Activated naive CD4-positive, alpha-beta T cell treated with anti-CD3 and anti-CD28 coated beads, Interleukin-2, amount 50 U/mL, for 16 hours (primary cell): Measurements from ENCODE around the gene ACADS.

Source experiments
- DNase-seq: peaks from one replicate; pipeline ENCODE4 v3.0.0-alpha.2; 2020

ACADS gene

DNA sequence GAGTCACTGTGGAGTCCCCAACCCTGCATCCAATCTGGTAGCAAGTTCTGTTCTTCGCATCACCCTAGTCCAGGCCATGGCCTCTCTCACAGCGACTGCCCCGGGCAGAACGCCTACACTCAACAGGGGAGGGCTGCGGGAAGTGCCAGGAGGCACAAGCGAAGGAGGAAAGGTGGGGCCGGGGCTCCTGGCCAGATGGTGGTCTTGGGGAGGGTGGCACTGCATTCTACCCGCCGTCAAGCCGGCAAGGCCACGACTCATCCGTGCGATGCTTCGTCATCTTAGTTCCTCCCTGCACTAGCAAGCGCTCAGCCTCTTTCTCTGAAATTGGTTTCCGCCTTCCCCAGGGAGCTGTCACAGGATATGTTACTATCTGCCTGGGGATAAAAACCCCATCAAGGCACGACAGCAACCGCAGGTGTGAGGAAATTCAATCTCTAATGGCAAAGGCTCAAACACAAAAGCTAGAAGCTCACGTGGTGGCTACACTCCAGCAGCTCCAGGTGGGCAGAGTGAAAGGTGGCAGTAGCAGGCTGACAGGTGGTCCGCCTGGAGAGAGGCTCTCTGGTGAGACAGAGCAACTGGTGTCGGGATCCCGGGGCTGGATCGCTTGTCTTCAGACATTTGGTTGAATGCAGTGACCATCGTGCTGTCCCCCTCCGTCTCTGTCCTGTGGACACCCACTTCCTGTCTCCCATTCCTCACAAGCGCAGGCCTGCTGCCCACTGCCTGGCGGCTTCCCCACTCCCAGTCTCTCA is 34.1 kb downstream of the ACADS start:
- no peak for DNase-seq

DNA sequence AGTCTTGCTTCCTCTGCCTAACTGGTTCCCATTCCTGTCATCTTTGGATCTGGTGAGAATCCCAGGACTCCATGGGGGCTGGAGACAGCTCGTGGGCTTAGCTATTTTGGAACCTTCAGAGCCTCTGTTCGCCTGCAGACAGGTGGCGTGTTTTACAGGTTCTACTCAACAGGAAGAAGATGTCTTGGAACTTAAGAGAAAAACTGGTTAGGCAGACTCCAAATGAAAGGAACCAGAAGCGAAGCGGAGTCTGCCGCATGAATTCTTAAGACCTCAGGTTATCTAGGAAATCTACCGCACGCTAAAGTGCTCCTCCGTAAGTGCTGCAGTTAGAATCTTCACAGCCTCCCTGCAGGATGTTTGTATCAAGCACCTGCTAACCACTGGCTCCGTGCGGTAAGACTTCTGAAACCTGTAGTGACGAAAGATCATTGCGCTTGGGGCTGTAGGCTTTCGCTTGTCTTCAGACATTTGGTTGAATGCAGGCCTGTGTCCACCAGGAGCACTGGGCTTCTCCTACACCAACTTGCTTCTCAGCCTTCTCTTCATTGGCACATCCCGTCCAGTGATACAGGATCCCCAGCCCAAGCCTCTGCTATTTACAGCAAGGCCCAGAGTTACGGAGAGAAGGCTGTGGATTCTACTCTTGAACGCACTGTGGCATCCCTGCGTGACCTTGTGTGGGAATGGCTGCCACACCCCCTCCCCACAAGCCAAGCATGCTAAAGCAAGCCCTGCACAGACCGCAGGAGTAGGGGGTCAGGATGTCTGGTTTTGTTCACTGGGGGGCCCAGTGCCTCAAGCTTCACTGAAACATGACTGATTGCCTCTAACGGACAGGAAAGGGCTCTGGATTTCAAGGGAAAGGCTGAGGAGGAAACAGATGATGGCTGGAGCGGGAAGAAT is 35.0 kb downstream of the ACADS start:
- DNase-seq, result no peak

DNA sequence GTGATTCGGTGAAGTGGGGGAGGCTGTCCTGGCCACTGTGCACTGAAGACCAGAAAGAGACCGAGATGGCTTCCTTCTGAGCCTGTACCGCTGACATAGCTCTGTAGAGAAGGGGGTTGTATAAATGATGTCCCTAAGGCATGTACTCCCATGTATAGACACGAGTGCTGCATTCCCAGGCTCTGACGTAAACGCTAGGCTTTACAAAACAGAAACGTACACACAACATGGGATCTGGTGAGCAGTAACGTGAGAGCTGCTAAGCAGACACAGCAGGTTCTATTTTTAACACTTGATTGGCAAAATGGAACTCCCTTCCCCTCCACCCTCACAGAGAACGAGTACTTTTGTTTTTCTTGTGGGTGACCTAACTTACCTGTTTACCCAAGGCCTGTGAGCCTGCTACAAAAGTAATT is 35.9 kb downstream of the ACADS start:
- no peak for DNase-seq

DNA sequence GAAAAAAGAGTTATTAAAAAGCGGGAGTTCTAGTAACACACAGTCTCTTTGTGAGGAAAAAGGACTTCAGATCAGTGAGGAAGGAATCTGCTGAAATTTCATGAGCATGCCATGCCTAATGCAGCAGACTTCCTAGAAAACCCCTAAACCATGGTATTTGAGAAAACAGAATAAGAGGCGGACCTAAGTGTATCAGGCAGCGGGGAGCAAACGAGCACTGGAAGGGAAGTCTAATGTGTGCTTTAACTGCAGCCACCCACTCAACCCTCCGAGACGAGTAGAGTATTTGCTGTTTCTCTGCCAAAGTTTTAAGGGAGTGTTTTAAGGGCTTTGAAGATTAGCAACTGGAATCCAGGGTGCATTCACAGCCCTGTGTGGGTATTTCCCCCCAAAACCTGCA is 36.5 kb downstream of the ACADS start:
- no peak for DNase-seq

DNA sequence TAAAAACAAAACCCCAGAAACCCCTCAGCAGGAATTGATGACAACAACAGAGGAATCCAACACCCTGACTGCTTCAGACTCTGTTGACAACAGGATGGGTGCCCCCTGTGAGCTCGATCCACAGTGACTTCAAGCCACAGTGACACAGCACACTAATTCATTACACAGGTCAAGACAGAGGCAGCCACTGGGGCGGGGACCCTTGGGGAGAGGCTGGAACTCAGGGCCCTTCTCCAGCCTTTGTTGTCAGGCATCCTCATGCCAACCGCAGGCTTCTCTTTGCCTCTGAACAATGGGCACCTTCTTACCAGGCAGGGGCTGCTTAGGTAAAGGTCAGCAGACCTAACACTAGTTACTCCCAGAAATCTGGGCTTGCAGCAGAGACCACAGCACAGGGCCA is 37.6 kb downstream of the ACADS start:
- no peak for DNase-seq

DNA sequence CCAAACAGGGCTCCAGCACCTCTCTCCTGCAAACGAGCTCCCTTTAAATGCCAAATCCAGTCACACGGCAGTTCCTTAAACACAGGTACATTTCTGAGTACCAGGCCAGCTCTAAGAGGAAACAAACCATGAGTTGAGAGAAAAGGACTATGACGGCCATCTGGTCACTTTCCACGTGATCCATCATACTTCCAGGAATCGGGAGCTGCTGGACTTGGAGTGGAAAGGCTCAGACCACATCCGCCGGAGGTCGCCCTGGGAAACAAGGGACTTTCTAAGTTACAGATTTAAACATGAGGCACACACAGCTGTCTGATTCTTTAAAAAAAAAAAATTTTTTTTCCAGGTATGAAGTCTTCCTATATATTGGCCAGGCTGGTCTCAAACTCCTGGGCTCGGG is 39.2 kb downstream of the ACADS start:
- no peak for DNase-seq

DNA sequence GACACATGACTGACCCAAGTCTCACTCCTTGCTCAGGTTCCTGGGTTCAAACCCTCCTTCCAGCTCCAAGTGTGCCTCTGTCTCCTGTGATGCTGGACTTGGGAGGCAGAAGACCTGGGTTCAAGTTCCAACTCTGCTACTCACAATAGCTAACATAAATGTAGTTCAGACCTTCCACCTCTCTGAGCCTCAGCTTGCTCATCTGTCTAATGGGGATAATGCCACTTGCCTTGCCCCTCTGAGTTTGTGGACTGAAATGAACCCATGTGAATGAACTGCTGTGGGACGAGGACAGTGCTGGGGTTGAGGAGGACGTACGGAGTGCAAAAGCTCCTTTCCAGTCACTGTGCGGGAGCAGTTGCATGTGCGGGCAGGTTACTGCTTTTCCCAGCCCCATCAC is 40.9 kb downstream of the ACADS start:
- DNase-seq, result no peak

DNA sequence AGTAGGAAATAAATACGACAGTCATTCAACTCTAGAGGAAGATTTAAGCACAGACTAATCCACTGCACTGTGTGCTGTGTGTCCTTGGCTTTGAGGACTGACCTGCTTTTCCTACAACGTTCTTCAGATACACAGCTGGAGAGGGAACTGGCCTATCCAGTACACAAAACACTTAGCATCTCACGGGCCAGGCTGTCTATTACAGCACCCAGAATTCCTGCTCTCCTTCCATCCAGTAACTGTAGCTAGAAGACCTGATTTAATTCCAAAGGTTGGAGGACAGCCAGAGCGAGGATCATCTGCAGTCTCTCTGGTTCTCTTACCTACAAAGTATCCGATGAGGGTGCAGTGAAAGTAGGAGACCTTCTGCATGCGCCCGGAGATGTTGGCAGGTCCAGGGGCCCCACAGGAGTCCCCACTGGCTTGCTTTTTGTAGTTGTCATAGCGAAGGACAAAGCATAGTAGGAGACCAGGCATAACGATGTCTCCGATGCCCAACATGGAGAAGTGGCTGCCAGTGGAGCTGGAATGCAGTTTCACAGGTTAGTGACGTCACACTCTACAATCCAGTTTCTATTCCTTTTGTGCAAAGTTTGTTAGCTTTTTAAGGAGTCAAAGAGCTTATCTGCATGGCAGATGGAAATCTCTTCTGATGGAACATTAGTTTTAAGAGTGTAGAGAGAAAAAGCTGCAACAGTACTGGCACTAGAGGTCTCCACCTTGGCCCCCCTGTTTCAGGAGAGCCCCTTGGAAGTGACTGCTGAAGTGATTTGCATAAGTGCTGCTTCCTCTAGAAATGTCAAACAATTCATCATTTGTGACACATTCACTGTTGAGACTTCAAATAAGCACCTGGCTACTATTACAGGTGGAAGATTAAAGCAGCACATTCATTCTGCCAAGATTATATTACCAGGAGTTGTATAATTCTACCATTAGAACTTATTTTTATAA is 41.7 kb downstream of the ACADS start:
- no peak for DNase-seq

DNA sequence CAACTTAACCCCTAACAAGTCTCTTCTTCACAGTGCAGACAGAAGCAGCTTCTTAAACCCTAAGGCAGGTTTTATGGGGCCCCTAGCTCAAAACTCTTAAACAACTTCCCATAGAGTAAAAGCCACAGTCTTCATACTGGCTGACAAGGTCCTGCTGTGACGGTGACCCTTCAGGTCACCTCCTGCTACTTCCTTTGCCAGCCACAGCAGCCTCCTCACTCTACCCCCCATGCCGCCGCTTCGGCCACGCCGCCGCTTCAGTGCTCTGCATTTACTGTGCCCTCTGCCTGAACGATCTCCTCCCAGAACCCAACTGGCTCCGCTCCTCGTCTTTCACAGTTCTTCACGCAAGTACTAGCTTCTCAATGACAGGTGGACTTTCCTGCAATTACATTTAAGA is 45.5 kb downstream of the ACADS start:
- no peak for DNase-seq

DNA sequence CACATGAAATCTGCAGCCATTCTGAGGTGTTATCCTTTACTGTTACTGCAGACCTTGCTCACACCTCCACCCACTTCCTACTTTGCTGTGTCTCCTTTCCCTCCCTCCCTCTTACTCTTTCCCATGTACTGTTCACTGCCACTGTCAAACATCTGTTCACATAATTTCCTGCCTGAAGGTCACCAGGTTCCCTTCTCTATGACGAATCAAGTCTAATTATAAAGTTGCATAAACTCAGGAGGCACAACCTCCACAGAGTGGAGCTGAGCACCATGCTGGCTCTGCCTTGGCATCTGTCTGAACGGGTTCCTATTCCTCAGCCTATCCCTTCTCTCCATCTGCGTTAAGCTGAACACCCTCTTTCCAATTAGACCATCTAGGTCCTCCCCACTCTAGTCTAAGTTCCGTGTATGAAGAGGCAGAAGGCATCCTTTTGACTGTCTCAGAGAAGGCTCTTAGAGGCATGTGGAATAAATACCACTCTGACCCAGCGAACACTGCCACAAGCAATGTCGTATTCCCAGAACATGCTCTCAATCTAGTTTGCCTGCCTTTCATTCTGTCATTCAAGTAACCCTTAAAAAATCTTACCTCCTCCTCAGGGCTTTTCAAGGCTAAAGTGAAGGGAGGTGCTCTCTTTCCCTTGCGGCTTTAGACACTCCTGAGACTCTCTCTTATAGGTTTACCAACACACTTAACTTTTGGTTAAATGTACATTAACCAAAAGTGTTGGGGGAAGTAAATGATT is 48.7 kb downstream of the ACADS start:
- no peak for DNase-seq

DNA sequence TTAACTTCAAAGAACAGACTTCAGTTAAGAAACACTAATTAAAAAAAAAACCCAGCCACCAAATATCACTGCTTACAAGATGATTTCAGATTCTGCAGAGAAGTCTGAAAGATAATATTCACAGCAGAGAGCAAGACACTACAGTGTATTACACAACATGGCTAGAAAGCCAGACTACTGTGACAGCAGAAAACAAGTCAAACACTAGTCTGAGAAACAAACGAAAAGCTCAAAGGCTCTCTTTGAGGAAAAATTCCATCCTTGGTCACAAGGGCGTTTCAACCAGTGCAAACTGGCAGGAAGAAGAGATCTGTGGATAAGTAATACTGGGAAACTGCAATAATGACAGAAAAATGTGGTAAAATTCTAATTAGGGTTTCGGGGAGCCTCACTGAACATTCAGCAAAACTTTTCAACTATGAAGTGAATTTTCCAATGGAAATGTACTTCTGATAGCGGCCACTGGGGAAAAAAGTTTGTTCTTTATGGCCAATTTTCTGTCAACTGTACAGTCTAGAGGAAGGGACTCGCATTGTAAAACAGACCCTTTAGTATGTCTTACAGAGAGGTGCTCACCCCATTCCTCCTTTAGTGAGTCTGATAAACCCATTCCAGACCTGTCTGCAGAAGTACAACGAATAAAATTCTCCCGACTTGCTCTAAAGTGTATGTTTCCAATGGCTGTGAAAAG is 50.4 kb downstream of the ACADS start:
- DNase-seq, result no peak

DNA sequence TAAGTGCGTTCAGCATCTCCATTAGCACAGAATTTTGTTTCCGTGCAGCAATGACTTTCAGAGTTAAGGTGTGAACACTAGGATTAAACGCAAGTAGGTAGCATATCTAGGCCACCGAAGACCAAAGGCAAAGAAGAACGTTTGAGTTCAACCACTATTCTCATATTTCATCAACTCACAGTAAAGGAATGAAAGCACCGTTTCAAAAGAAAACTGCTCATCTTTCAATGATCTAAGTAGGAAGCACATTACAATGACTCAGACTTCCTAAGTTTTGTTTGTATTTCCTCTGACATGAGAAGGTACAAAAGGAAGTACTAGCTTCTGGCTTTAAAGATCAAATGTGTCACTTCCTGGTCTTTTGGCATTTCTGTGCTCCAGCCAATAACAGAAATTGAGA is 57.6 kb downstream of the ACADS start:
- no peak for DNase-seq

DNA sequence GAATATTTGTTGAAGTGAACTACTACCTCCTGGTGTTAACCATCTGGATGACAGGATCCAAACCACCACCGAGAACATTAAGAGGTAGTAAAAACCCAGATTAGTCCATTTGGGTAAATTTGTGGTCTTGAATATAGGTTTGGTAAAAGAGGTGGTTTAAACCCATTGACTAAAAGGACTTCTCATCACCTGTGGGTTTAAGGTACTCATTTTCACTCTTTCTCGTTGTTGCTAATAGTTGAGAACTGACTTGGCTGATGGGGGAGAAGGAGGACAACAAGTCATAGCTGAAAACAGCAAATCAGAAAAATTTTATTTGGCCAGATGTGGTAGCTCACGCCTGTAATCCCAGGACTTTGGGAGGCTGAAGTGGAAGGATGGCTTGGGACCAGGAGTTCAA is 59.2 kb downstream of the ACADS start:
- no peak for DNase-seq

DNA sequence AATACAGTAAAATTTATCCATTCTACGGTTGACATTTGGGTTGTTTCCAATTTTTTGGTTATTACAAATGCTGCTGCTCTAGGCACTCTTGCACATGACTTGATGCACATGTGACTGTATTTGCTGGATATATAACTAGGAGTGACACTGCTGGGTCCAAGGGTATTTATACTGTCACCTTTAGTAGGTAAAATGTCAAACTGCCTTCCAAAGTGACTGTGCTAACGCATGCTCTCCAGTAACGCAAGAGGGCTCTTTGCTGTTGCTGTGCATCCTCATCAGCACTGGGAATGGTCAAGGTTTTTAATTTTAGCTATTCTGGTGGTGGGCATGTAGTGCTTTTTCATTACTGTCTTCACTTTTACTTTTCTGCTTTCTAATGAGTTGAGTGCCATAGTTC is 62.3 kb downstream of the ACADS start:
- DNase-seq, result no peak
